Brain microvascular endothelial cell (primary cell): ENCODE measurements around the gene C1orf50.

ENCODE experiments used
- DNase-seq: peaks from one replicate; pipeline ENCODE4 v3.0.0-alpha.2; 2020
- H3K27ac ChIP-seq: fragments of 250-450 bp; sonication (Bioruptor Pico); 2 replicates; pipeline ENCODE4 v1.5.1; 2020; ENCODE audit warnings: mild to moderate bottlenecking, moderate library complexity
- H3K27me3 ChIP-seq: fragments of 250-450 bp; sonication (Bioruptor Pico); replicated peaks from 2 replicates; pipeline ENCODE4 v1.5.1; 2020; ENCODE audit warnings: mild to moderate bottlenecking
- H3K36me3 ChIP-seq: fragments of 250-450 bp; sonication (Bioruptor Pico); replicated peaks from 2 replicates; pipeline ENCODE4 v1.5.1; 2020; ENCODE audit warnings: mild to moderate bottlenecking
- H3K4me3 ChIP-seq: 2 replicates; pipeline ENCODE4 v1.5.1; 2011; ENCODE audit warnings: low read depth, mild to moderate bottlenecking, control low read depth, low read length, moderate library complexity
- CTCF ChIP-seq: IDR thresholded peaks from 2 replicates; pipeline ENCODE4 v1.5.1; 2011; ENCODE audit warnings: low read depth, mild to moderate bottlenecking, moderate library complexity, low read length, control low read depth, inconsistent platforms; ENCODE audit errors: missing control alignments
- in situ Hi-C: cut with HindIII; loops from 2 replicates; pipeline ENCODE4 v1.10.0; 2017; ENCODE audit warnings: low sequenced_read_pairs, low pct_ligation_motif_present

Gene C1orf50

GRCh38 chr1:42779725-42780124, 12.7 kb downstream of the C1orf50 start:
- in situ Hi-C loops, result no loop called here
- H3K4me3 ChIP-seq, result no peak overlapping the region
- no peaks in the 10 kb centered on the region for H3K27me3 ChIP-seq
- H3K27ac ChIP-seq, result no peak overlapping the region
- no peak for DNase-seq
- peaks cover 27% of the 10 kb centered on the region for H3K36me3 ChIP-seq
- no peak for TF ChIP-seq CTCF

- no peak overlapping the region for H3K27ac ChIP-seq
- no peaks in the 10 kb centered on the region for H3K27me3 ChIP-seq
- peaks cover 22% of the 10 kb centered on the region for H3K36me3 ChIP-seq
- H3K4me3 ChIP-seq, result no peak overlapping the region
- TF ChIP-seq CTCF, result no peak
- in situ Hi-C loops, result no loop called here
- DNase-seq, result no peak
Observed at GRCh38 chr1:42780176-42780575, 13.1 kb downstream of the C1orf50 start.

GRCh38 chr1:42783092-42783491, 16.0 kb downstream of the C1orf50 start:
- in situ Hi-C loops, result no loop called here
- TF ChIP-seq CTCF, result no peak
- H3K27me3 ChIP-seq, result no peaks in the 10 kb centered on the region
- DNase-seq, result no peak
- H3K36me3 ChIP-seq, result peaks cover 6% of the 10 kb centered on the region
- no peak overlapping the region for H3K4me3 ChIP-seq
- H3K27ac ChIP-seq, result no peak overlapping the region

- TF ChIP-seq CTCF, result no peak
- peak overlapping the region; percentile 48 for H3K4me3 ChIP-seq
- H3K36me3 ChIP-seq, result peaks cover 4% of the 10 kb centered on the region
- no peaks in the 10 kb centered on the region for H3K27me3 ChIP-seq
- no peak for DNase-seq
- in situ Hi-C loops, result no loop called here
- no peak overlapping the region for H3K27ac ChIP-seq
Observed at GRCh38 chr1:42784547-42784945, 17.5 kb downstream of the C1orf50 start.

- H3K27me3 ChIP-seq, result no peaks in the 10 kb centered on the region
- peaks cover 4% of the 10 kb centered on the region for H3K36me3 ChIP-seq
- peak within 1 kb of the TSS; percentile 48 for H3K4me3 ChIP-seq
- H3K27ac ChIP-seq, result no peak within 1 kb of the TSS
- no peak for TF ChIP-seq CTCF
- DNase-seq, result no peak
- in situ Hi-C loops, result no loop called here
Observed at GRCh38 chr1:42784946-42785693, 18.1 kb downstream of the C1orf50 start, which contains the start of gene TMEM269. TSS of gene TMEM269 (plus strand) at chr1:42784991. CDS start at chr1:42789894, 4,903 bp downstream.

GRCh38 chr1:42786097-42786496, 19.0 kb downstream of the C1orf50 start:
- in situ Hi-C loops, result no loop called here

More at GRCh38 chr1:42786097-42786496, 19.0 kb downstream of the C1orf50 start:
- DNase-seq, result no peak
- Histone ChIP-seq H3K36me3 (peaks cover 2% of the 10 kb centered on the region), H3K27me3 (no peaks in the 10 kb centered on the region), H3K4me3 (no peak overlapping the region), H3K27ac (no peak overlapping the region)
- no peak for TF ChIP-seq CTCF
